IMR-90 (cell line): Measurements from ENCODE around the gene BEST1. TPM values are rescaled to one million over a fixed set of nuclear protein-coding genes. Genes with fewer than 3 reads are reported as not detected.

ENCODE experiments used
- ATAC-seq: fragments of 200-7000 bp; cut with Tn5 transposase; 2 replicates; pipeline ENCODE4 v1.9.1; 2020; ENCODE audit warnings: low read depth, mild to moderate bottlenecking, moderate library complexity
- BruUV-seq: library from RNA; stranded (reverse); fragments of 400-500 nt; replicated peaks from 2 replicates; lab custom pipeline; 2021; lab: Mats Ljungman, UMichigan
- CTCF ChIA-PET: fragments of 300-600 bp; formaldehyde crosslinking; extraction: SDS; loops from one replicate; lab custom pipeline; 2021; ENCODE audit warnings: antibody characterized with exemption; lab: Yijun Ruan, JAX
- POLR2A ChIA-PET: fragments of 300-600 bp; sonication (Branson Sonifier 250); formaldehyde crosslinking; loops from one replicate; lab custom pipeline; 2022; ENCODE audit warnings: antibody characterized with exemption; ENCODE audit not compliant: unreplicated experiment; lab: Charles Lee
- DNase-seq: peaks from one replicate; pipeline ENCODE4 v3.0.0; 2013
- H2AFZ ChIP-seq: replicated peaks from 2 replicates; pipeline ENCODE3; 2013; ENCODE audit warnings: low read length, mild to moderate bottlenecking; ENCODE audit not compliant: poor library complexity
- H2AK5ac ChIP-seq: 2 replicates; pipeline ENCODE4 v1.6.1; 2013; ENCODE audit warnings: low read depth, low read length, inconsistent platforms
- H2AK9ac ChIP-seq: replicated peaks from 2 replicates; pipeline ENCODE3; 2013; ENCODE audit warnings: mild to moderate bottlenecking, low read depth, low read length, moderate library complexity; ENCODE audit not compliant: poor library complexity
- H2BK120ac ChIP-seq: 2 replicates; pipeline ENCODE4 v1.6.1; 2013; ENCODE audit warnings: low read depth, low read length, inconsistent platforms
- H2BK15ac ChIP-seq: 3 replicates; pipeline ENCODE4 v1.6.1; 2013; ENCODE audit warnings: low read depth, low read length, inconsistent platforms
- H2BK20ac ChIP-seq: 2 replicates; pipeline ENCODE4 v1.6.1; 2013; ENCODE audit warnings: low read depth, mild to moderate bottlenecking, inconsistent platforms, low read length, moderate library complexity
- H2BK5ac ChIP-seq: 2 replicates; pipeline ENCODE4 v1.6.1; 2013; ENCODE audit warnings: mild to moderate bottlenecking, low read depth, low read length, inconsistent platforms; ENCODE audit not compliant: poor library complexity, severe bottlenecking
- H3K14ac ChIP-seq: replicated peaks from 2 replicates; pipeline ENCODE4 v1.6.1; 2013; ENCODE audit warnings: low read depth, low read length, inconsistent platforms
- H3K18ac ChIP-seq: 2 replicates; pipeline ENCODE4 v1.6.1; 2013; ENCODE audit warnings: low read depth, low read length, control low read depth
- H3K23ac ChIP-seq: 2 replicates; pipeline ENCODE4 v1.6.1; 2013; ENCODE audit warnings: low read depth, low read length, inconsistent platforms
- H3K27ac ChIP-seq: 2 replicates; pipeline ENCODE4 v1.5.1; 2013; ENCODE audit warnings: mild to moderate bottlenecking, control low read depth, low read length; ENCODE audit not compliant: insufficient read depth
- H3K27me3 ChIP-seq: 2 replicates; pipeline ENCODE4 v1.6.1; 2013; ENCODE audit warnings: low read length; ENCODE audit not compliant: control insufficient read depth, insufficient read depth
- H3K36me3 ChIP-seq: 2 replicates; pipeline ENCODE4 v1.6.1; 2013; ENCODE audit warnings: low read length, mixed read lengths; ENCODE audit not compliant: control insufficient read depth, insufficient read depth
- H3K4ac ChIP-seq: 2 replicates; pipeline ENCODE4 v1.6.1; 2013; ENCODE audit warnings: low read depth, low read length, inconsistent platforms
- H3K4me1 ChIP-seq: 2 replicates; pipeline ENCODE4 v1.6.1; 2013; ENCODE audit warnings: low read length, mixed read lengths; ENCODE audit not compliant: control insufficient read depth, insufficient read depth
- H3K4me2 ChIP-seq: 2 replicates; pipeline ENCODE4 v1.6.1; 2013; ENCODE audit warnings: low read depth, mild to moderate bottlenecking, control low read depth, low read length, moderate library complexity
- H3K4me3 ChIP-seq: 2 replicates; pipeline ENCODE4 v1.5.1; 2013; ENCODE audit warnings: low read depth, mild to moderate bottlenecking, control low read depth, low read length, moderate library complexity; ENCODE audit not compliant: insufficient read depth
- H3K56ac ChIP-seq: 2 replicates; pipeline ENCODE4 v1.6.1; 2013; ENCODE audit warnings: low read length, inconsistent platforms; ENCODE audit not compliant: insufficient read depth; ENCODE audit errors: extremely low read depth
- H3K79me1 ChIP-seq, 2 experiments: 2 replicates each; pipeline ENCODE4 v1.6.1; 2013; ENCODE audit warnings: low read length in 2 of 2, inconsistent platforms in 1 of 2, low read depth in 1 of 2
- H3K9ac ChIP-seq: 2 replicates; pipeline ENCODE4 v1.6.1; 2013; ENCODE audit warnings: low read depth, low read length, control low read depth
- H3K9me1 ChIP-seq: 2 replicates; pipeline ENCODE4 v1.6.1; 2013; ENCODE audit warnings: low read length, inconsistent platforms; ENCODE audit not compliant: insufficient read depth
- H3K9me3 ChIP-seq: 2 replicates; pipeline ENCODE4 v1.6.1; 2013; ENCODE audit warnings: low read length; ENCODE audit not compliant: control insufficient read depth, insufficient read depth
- H4K20me1 ChIP-seq: 2 replicates; pipeline ENCODE4 v1.6.1; 2013; ENCODE audit warnings: low read length, inconsistent platforms; ENCODE audit not compliant: insufficient read depth
- H4K5ac ChIP-seq: 2 replicates; pipeline ENCODE4 v1.6.1; 2013; ENCODE audit warnings: mild to moderate bottlenecking, low read depth, low read length, control low read depth
- H4K8ac ChIP-seq, 2 experiments: 2 replicates each; pipeline ENCODE4 v1.6.1; 2013; ENCODE audit warnings: low read depth in 2 of 2, low read length in 2 of 2, control low read depth in 1 of 2, inconsistent platforms in 1 of 2
- H4K91ac ChIP-seq: 2 replicates; pipeline ENCODE4 v1.6.1; 2013; ENCODE audit warnings: low read depth, low read length, inconsistent platforms; ENCODE audit not compliant: insufficient read depth
- BHLHE40 ChIP-seq: fragments of 150-350 bp; IDR thresholded peaks from 2 replicates; pipeline ENCODE4 v1.6.1; 2016; ENCODE audit warnings: mild to moderate bottlenecking, low read depth, low read length
- CEBPB ChIP-seq: IDR thresholded peaks from 2 replicates; pipeline ENCODE4 v1.6.1; 2012; ENCODE audit warnings: low read depth, low read length, improper control_type of control experiment
- CHD1 ChIP-seq: IDR thresholded peaks from 2 replicates; pipeline ENCODE4 v1.6.1; 2012; ENCODE audit warnings: low read depth, low read length, improper control_type of control experiment
- ELK1 ChIP-seq: fragments of 150-350 bp; IDR thresholded peaks from 2 replicates; pipeline ENCODE4 v1.6.1; 2016; ENCODE audit warnings: low read depth, mild to moderate bottlenecking, low read length, moderate library complexity, borderline replicate concordance
- FOS ChIP-seq: fragments of 150-350 bp; IDR thresholded peaks from 2 replicates; pipeline ENCODE4 v1.6.1; 2016; ENCODE audit warnings: low read depth, low read length
- MAFK ChIP-seq: IDR thresholded peaks from 2 replicates; pipeline ENCODE4 v1.6.1; 2012; ENCODE audit warnings: low read depth, low read length, improper control_type of control experiment
- MAZ ChIP-seq: IDR thresholded peaks from 2 replicates; pipeline ENCODE4 v1.6.1; 2012; ENCODE audit warnings: low read depth, mild to moderate bottlenecking, low read length, improper control_type of control experiment, moderate library complexity, borderline replicate concordance
- MXI1 ChIP-seq: IDR thresholded peaks from 2 replicates; pipeline ENCODE4 v1.6.1; 2012; ENCODE audit warnings: low read depth, mild to moderate bottlenecking, low read length, moderate library complexity, borderline replicate concordance
- NFE2L2 ChIP-seq: fragments of 150-350 bp; IDR thresholded peaks from 2 replicates; pipeline ENCODE4 v1.6.1; 2016; ENCODE audit warnings: low read depth, mild to moderate bottlenecking, low read length
- POLR2A ChIP-seq: IDR thresholded peaks from 2 replicates; pipeline ENCODE4 v1.6.1; 2012; ENCODE audit warnings: mild to moderate bottlenecking, low read depth, low read length
- RAD21 ChIP-seq: IDR thresholded peaks from 2 replicates; pipeline ENCODE4 v1.6.1; 2012; ENCODE audit warnings: low read length, improper control_type of control experiment
- RCOR1 ChIP-seq: IDR thresholded peaks from 2 replicates; pipeline ENCODE4 v1.6.1; 2012; ENCODE audit warnings: mild to moderate bottlenecking, low read length, improper control_type of control experiment; ENCODE audit not compliant: insufficient replicate concordance
- RFX5 ChIP-seq: IDR thresholded peaks from 2 replicates; pipeline ENCODE4 v1.8.0; 2012; ENCODE audit warnings: low read depth, mild to moderate bottlenecking, low read length, moderate library complexity
- SMC3 ChIP-seq: fragments of 150-350 bp; IDR thresholded peaks from 2 replicates; pipeline ENCODE4 v1.6.1; 2016; ENCODE audit warnings: low read depth, mild to moderate bottlenecking, antibody characterized with exemption, low read length, moderate library complexity
- USF2 ChIP-seq: fragments of 150-350 bp; IDR thresholded peaks from 2 replicates; pipeline ENCODE4 v1.6.1; 2017; ENCODE audit warnings: mild to moderate bottlenecking, antibody characterized with exemption, low read length, low read depth
- WGBS, 2 experiments: methylation state at CpG; one replicate each; pipeline versions ENCODE4 v1.1.5 to v1.1.7; 2013; ENCODE audit warnings: missing lambda C conversion rate in 2 of 2; ENCODE audit not compliant: insufficient read length in 1 of 2; ENCODE audit errors: extremely low coverage in 2 of 2; 5-methylcytosine and 5-hydroxymethylcytosine counted together
- dilution Hi-C: fragments of 300-500 bp; cut with HindIII; formaldehyde crosslinking; loops from one replicate; pipeline ENCODE4 v1.14.3; 2018; ENCODE audit warnings: low sequenced_read_pairs; ENCODE audit not compliant: unreplicated experiment
- in situ Hi-C: fragments of 300-500 bp; cut with MboI; formaldehyde crosslinking; loops from 3 replicates; pipeline ENCODE4 v1.14.3; 2019; ENCODE audit warnings: low sequenced_read_pairs, inconsistent platforms, mixed read lengths
- intact Hi-C: fragments of 100-400 bp; cut with micrococcal nuclease; formaldehyde crosslinking; loops from 2 replicates; pipeline ENCODE4 v1.10.0; 2022
- polyA plus RNA-seq, 3 experiments: library from polyadenylated mRNA; depleted of rRNA; stranded (reverse); fragments of >200 nt; gene quantifications; 2 replicates each; pipeline ENCODE4 v1.2.3, GENCODE V29; 2012; ENCODE audit warnings: low replicate concordance in 1 of 3
- total RNA-seq: library from RNA; depleted of rRNA; stranded (reverse); fragments of >200 nt; gene quantifications from 2 replicates; pipeline ENCODE4 v1.2.3, GENCODE V29; 2012

Gene BEST1
- total and polyA plus RNA-seq, 2 of the 4 experiments (the other 2 are of a cell fraction): 0.90 to 1.4 TPM

- no peaks in the 10 kb centered on the region for H3K4me1 ChIP-seq
- no peak overlapping the region for H2BK120ac ChIP-seq
- H3K9ac ChIP-seq: no peak overlapping the region
- H4K91ac ChIP-seq: no peak overlapping the region
- ATAC-seq (no peak), DNase-seq (no peak)
- no peak overlapping the region for H3K18ac ChIP-seq
- intact Hi-C loops (no loop called here), dilution Hi-C loops (no loop called here), in situ Hi-C loops (no loop called here)
- no peak overlapping the region for H2AK5ac ChIP-seq
- POLR2A ChIA-PET: no interaction called here
- H4K8ac ChIP-seq: no peak overlapping the region
- 75% methylated on average over 11 of the region's 13 CpGs; no CpG with 5 or more reads in 1 of the 2 experiments for WGBS, 2 experiments
- no peaks in the 10 kb centered on the region for H3K79me1 ChIP-seq
- no peaks in the 10 kb centered on the region for H3K27me3 ChIP-seq
- no peak overlapping the region for H2AFZ ChIP-seq
- no peak overlapping the region for H2BK15ac ChIP-seq
- H2BK5ac ChIP-seq: no peak overlapping the region
- no peak overlapping the region for H3K4me3 ChIP-seq
- H3K56ac ChIP-seq: no peak overlapping the region
- no peak overlapping the region for H3K23ac ChIP-seq
- H3K14ac ChIP-seq: no peak overlapping the region
- H3K4ac ChIP-seq: no peak overlapping the region
- BruUV-seq: no TSS peak
- no peak overlapping the region for H4K5ac ChIP-seq
- no peak overlapping the region for H2BK20ac ChIP-seq
- CTCF ChIA-PET: interaction anchor here (1.1 to 1.4 kb wide), 2 partner anchors 38 to 172 kb away, joined by 3 to 4 read pairs; no protein-coding TSS in a partner anchor
- no peaks in the 10 kb centered on the region for H3K9me3 ChIP-seq
- no peak overlapping the region for H3K27ac ChIP-seq
- H2AK9ac ChIP-seq: no peak overlapping the region
- H3K9me1 ChIP-seq: 0 out of 2 replicates have a peak, but pooled peaks cover 4% of the 10 kb centered on the region
- H3K36me3 ChIP-seq: peaks cover 1% of the 10 kb centered on the region; the same call in 1 of the 2 replicates
- H4K20me1 ChIP-seq: peaks cover 3% of the 10 kb centered on the region; the same call in 1 of the 2 replicates
- no peak overlapping the region for H3K4me2 ChIP-seq
- TF ChIP-seq MAZ (no peak), RCOR1 (no peak), MXI1 (no peak), MAFK (no peak), RAD21 (no peak), USF2 (no peak), CHD1 (no peak), CEBPB (no peak), BHLHE40 (no peak), ELK1 (no peak), POLR2A (no peak), RFX5 (no peak), FOS (no peak), SMC3 (no peak), NFE2L2 (no peak)
These were observed 39.7 kb upstream of the BEST1 start for GRCh38 chr11:61910187-61911127.
